ENCODE measurements around the gene ASTN2.

- TF ChIP-seq CTCF (IDR thresholded peaks at IDR 0.05; ENCODE audit: low read depth, low read length, poor library complexity, severe bottlenecking), result no peak
- TF ChIP-seq EZH2phosphoT487 (IDR thresholded peaks at IDR 0.05; ENCODE audit: borderline replicate concordance, low read length), result no peak
Measured at GRCh38 chr9:116706310-116707290, 708.3 kb downstream of the ASTN2 start.

All from DOHH2 (cell line).